ENCODE data around the gene ADAM33. TPM values are rescaled to one million over a fixed set of nuclear protein-coding genes. Genes with fewer than 3 reads are reported as not detected.

Gene ADAM33
- total RNA-seq, 2 donors from 2014 or later, result 3.0 to 3.3 TPM

DNA sequence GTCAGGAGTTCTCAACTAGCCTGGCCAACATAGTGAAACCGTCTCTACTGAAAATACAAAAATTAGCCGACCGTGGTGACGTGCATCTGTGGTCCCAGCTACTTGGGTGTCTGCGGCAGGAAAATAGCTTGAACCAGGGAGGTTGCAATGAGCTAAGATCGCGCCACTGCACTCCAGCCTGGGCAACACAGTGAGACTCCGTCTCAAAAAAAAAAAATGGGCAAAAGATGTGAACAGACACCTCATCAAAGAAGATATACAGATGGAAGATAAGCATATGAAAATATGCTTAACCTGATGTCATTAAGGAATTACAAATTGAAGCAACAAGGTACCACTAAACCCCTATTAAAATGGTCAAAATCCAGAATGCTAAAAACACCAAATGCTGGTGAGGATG is 41.5 kb upstream of the ADAM33 start:
- H3K9me3 ChIP-seq (ENCODE audit: control insufficient read depth, low read length), result no peaks in the 10 kb centered on the region
- H3K36me3 ChIP-seq (ENCODE audit: control insufficient read depth, insufficient read depth, low read length), result no peaks in the 10 kb centered on the region
- no peak overlapping the region for H3K4me3 Mint-ChIP-seq
- H3K27me3 Mint-ChIP-seq (ENCODE audit: insufficient read depth), result peaks cover 46% of the 10 kb centered on the region
- H3K36me3 Mint-ChIP-seq (ENCODE audit: low read depth), result no peaks in the 10 kb centered on the region
- no peak overlapping the region for H3K4me3 ChIP-seq (ENCODE audit: low read length)
- H3K27ac Mint-ChIP-seq, result no peak overlapping the region
- WGBS, 2 experiments (ENCODE audit: insufficient coverage in 1 of 2, insufficient read length in 1 of 2), result 95% methylated on average over 7 to 8 of the region's 8 CpGs
- H3K9ac ChIP-seq (ENCODE audit: extremely low read depth, low read length, poor library complexity, severe bottlenecking), result no peak overlapping the region
- H3K4me1 Mint-ChIP-seq, result no peaks in the 10 kb centered on the region
- TF ChIP-seq, protein P1, sequence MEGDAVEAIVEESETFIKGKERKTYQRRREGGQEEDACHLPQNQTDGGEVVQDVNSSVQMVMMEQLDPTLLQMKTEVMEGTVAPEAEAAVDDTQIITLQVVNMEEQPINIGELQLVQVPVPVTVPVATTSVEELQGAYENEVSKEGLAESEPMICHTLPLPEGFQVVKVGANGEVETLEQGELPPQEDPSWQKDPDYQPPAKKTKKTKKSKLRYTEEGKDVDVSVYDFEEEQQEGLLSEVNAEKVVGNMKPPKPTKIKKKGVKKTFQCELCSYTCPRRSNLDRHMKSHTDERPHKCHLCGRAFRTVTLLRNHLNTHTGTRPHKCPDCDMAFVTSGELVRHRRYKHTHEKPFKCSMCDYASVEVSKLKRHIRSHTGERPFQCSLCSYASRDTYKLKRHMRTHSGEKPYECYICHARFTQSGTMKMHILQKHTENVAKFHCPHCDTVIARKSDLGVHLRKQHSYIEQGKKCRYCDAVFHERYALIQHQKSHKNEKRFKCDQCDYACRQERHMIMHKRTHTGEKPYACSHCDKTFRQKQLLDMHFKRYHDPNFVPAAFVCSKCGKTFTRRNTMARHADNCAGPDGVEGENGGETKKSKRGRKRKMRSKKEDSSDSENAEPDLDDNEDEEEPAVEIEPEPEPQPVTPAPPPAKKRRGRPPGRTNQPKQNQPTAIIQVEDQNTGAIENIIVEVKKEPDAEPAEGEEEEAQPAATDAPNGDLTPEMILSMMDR (conservative IDR thresholded peaks at IDR 0.05), result no peak
- DNase-seq, result no peak
- H3K27me3 ChIP-seq (ENCODE audit: control insufficient read depth, insufficient read depth, low read length, poor library complexity, severe bottlenecking), result peaks cover 40% of the 10 kb centered on the region
- no peaks in the 10 kb centered on the region for H3K9me3 Mint-ChIP-seq
- no peaks in the 10 kb centered on the region for H3K4me1 ChIP-seq (ENCODE audit: control insufficient read depth, insufficient read depth, low read length)
- no peak overlapping the region for H3K27ac ChIP-seq (ENCODE audit: low read depth, low read length)

GRCh38 chr20:3721912-3722311 is 40.1 kb upstream of the ADAM33 start:
- no peak overlapping the region for H3K27ac ChIP-seq (ENCODE audit: low read depth, low read length)
- H3K4me1 Mint-ChIP-seq, result no peaks in the 10 kb centered on the region

DNA sequence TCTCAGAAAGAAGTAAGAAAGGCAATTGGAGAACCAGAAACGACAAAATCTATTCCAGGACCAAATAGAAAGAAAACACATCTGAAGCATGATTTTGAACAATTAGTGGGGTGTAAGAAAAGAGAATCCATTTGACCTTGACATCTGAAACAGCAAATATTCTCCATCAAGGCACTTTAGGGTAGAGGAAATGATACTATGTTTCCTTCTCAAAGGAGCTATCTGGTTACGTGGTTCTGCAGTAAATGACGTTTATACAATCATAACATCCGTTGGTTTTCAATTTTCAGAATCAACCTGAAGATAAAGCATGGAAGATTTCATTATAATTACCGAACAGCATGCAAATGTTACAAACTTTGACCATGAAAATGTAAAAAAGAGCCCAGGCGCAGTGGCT is 38.8 kb upstream of the ADAM33 start:
- H3K27me3 ChIP-seq (ENCODE audit: control insufficient read depth, insufficient read depth, low read length, poor library complexity, severe bottlenecking), result peaks cover 23% of the 10 kb centered on the region
- H3K4me1 ChIP-seq (ENCODE audit: control insufficient read depth, insufficient read depth, low read length), result no peaks in the 10 kb centered on the region
- H3K4me1 Mint-ChIP-seq, result no peaks in the 10 kb centered on the region
- DNase-seq, result no peak
- peaks cover 27% of the 10 kb centered on the region for H3K27me3 Mint-ChIP-seq (ENCODE audit: insufficient read depth)
- H3K36me3 ChIP-seq (ENCODE audit: control insufficient read depth, insufficient read depth, low read length), result no peaks in the 10 kb centered on the region
- TF ChIP-seq, protein P1 (conservative IDR thresholded peaks at IDR 0.05), result no peak
- no peaks in the 10 kb centered on the region for H3K36me3 Mint-ChIP-seq (ENCODE audit: low read depth)
- no peaks in the 10 kb centered on the region for H3K9me3 ChIP-seq (ENCODE audit: control insufficient read depth, low read length)
- 82 to 83% methylated on average over 5 to 6 of the region's 6 CpGs for WGBS, 2 experiments (ENCODE audit: insufficient coverage in 1 of 2, insufficient read length in 1 of 2)
- H3K27ac Mint-ChIP-seq, result no peak overlapping the region
- no peak overlapping the region for H3K4me3 ChIP-seq (ENCODE audit: low read length)
- no peak overlapping the region for H3K4me3 Mint-ChIP-seq
- no peak overlapping the region for H3K27ac ChIP-seq (ENCODE audit: low read depth, low read length)
- no peak overlapping the region for H3K9ac ChIP-seq (ENCODE audit: extremely low read depth, low read length, poor library complexity, severe bottlenecking)
- no peaks in the 10 kb centered on the region for H3K9me3 Mint-ChIP-seq

More at GRCh38 chr20:3721912-3722311, 40.1 kb upstream of the ADAM33 start:
- no peak overlapping the region for H3K4me3 Mint-ChIP-seq
- H3K9me3 Mint-ChIP-seq, result no peaks in the 10 kb centered on the region
- Histone ChIP-seq H3K9ac (ENCODE audit: extremely low read depth, low read length, poor library complexity, severe bottlenecking) (no peak overlapping the region), H3K36me3 (ENCODE audit: control insufficient read depth, insufficient read depth, low read length) (no peaks in the 10 kb centered on the region), H3K4me1 (ENCODE audit: control insufficient read depth, insufficient read depth, low read length) (no peaks in the 10 kb centered on the region), H3K4me3 (ENCODE audit: low read length) (no peak overlapping the region), H3K9me3 (ENCODE audit: control insufficient read depth, low read length) (no peaks in the 10 kb centered on the region), H3K27me3 (ENCODE audit: control insufficient read depth, insufficient read depth, low read length, poor library complexity, severe bottlenecking) (peaks cover 26% of the 10 kb centered on the region)
- peaks cover 33% of the 10 kb centered on the region for H3K27me3 Mint-ChIP-seq (ENCODE audit: insufficient read depth)
- no peak overlapping the region for H3K27ac Mint-ChIP-seq
- TF ChIP-seq, protein P1 (conservative IDR thresholded peaks at IDR 0.05), result no peak
- no peaks in the 10 kb centered on the region for H3K36me3 Mint-ChIP-seq (ENCODE audit: low read depth)
- 91% methylated on average over 2 of the region's 4 CpGs; no CpG with 5 or more reads in 1 of the 2 experiments for WGBS, 2 experiments (ENCODE audit: insufficient coverage in 1 of 2, insufficient read length in 1 of 2)
- no peak for DNase-seq
